DMS 273 treated with DMSO at 0.1 percent for 48 hours (cell line): ENCODE measurements around the gene TFCP2L1.
"Not testable (repeated sequence)": the region's sequence is repeated elsewhere in the genome, so short reads cannot be mapped to it uniquely, and the experiment has no call there.

Source experiments
- DNase-seq: peaks from one replicate; lab custom pipeline; 2025; lab: John Stamatoyannopoulos, UW

The TFCP2L1 gene

DNA sequence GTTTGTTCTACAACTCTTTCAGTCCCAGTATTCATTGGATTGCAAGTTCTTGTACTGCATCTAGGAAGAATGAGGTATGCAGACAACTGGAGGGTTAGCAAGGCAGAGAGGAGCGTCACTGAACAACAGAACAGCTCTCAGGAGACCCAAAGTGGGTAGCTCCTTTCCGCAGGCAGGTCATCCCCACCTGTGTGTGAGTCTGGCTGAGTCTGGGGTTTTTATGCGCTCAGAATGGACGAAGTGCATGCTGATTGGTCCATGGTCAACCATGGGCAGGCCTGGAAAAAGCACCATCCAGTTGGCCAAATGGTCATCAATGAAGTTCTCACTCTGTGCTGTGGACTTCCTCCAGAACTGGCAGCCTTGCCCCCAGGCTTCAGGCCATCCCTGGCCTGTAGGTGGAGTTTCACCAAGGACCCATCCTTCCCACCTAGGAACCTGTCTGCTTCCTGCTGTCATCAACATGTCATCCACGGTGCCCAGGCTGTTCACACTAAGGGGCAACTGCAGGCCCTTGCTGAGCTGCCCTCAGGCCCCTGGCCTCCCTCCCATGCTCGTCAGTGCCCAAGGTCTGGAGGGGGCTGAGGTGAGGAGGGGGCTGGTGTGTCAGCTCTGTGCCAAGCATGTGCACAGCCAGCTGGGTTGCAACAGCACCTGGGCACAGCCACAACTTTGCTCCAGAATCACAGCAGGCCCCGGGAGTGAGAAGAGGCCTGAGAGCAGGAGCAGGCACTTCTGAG, 11.1 kb upstream of the TFCP2L1 start:
- DNase-seq, result no peak

DNA sequence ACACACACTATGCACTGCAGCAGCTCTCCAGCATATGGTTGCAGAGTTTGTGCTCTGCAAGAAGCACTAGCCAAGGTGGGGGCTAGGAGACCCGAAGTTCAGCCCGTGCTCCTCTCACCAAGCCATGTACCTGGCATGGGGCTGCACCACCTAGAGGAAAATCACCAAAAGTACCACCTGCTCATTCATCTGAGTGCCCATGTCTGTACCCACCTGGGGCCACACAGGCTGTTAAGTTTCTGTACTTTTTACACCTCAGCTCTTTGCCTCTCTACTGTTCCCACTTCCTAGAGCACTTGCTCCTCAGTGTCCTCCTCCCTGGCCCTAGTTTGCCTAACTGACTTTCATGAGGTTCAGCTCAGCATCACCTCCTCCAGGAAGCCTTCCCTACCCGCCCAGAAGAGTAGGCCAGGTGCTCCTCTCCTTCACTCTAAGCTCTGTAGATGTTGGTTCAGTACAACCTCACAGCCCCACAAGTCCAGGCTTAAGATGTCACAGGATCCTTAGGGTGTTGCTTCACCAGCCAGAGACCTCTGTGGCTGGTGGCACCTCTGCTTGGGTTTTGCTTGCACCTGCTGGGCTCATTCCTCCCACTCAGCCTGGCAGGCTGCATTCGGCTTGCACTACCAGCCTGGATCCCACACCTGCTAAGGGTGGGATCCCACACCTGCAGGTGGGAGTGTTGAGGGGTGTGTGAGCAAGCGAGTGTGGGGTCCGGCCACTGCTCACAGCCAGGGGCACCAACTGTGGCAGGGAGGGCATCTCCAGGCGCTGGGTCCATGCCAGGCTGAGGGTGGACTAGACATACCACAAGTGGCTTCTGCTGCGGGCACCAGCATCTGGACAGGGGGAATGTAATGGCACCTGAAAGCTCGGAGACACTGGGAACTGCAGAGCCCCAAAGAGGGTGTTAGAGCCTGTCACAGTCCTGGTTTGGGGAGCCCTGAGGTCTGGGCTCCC, 10.2 kb upstream of the TFCP2L1 start:
- DNase-seq, result no peak

DNA sequence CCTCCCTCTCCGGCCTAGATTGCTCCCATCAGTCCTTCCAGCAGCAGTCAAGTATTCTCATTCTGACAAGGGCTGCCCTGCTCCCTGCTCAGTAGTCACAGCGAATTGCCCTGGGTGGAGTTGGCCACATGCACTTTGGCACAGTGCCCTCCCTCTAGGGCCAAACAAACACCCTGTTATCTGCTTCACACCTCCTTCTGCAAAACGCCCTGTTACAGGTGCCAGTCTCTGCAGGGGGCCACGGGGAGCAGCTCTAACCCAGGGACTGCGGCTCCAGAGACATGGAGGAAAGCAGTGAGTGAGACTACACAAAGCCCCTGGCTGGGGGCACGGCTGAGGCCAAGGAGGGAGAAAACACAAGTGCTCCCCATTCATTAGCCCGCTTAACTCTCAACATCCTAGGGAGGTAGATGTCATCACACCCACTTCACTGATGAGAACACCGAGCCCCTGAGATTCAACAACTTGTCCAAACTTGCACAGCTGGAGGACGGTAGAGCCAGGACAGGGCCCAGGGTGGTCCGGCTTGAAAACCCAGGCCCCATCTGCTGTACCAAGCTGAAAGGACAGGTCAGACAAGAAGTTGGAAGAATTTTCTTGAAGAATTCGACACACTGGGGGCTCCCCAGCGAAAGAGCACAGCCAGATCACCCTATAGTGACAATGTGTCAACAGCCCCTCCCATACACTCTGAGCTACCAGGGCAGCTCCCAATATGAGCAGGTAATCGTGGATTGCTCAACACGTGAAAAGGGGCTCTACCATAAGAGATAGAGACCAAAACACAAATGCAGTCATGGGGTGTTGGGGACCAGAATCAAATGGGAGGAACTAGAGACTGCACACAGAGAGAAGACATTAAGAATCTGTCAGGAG, 8.7 kb upstream of the TFCP2L1 start:
- no peak for DNase-seq

DNA sequence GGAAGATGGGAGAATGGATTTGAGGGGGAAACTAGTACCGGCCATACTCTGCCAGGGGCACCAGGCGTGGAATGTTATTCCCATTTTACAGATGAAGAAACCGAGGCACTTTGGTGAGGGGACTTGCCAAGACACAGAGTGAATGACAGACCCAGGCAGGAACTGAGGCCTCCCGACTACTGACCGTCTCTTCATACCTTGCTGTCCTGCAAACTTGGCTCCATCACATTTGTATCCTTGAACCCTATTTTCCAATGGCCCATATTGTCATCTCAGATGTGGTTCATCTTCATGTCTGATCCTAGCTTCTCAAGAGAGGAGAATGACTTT, 6.2 kb upstream of the TFCP2L1 start:
- DNase-seq, result no peak

- DNase-seq, result no peak
Observed at GRCh38 chr2:121289271-121289670, 4.3 kb upstream of the TFCP2L1 start.

DNA sequence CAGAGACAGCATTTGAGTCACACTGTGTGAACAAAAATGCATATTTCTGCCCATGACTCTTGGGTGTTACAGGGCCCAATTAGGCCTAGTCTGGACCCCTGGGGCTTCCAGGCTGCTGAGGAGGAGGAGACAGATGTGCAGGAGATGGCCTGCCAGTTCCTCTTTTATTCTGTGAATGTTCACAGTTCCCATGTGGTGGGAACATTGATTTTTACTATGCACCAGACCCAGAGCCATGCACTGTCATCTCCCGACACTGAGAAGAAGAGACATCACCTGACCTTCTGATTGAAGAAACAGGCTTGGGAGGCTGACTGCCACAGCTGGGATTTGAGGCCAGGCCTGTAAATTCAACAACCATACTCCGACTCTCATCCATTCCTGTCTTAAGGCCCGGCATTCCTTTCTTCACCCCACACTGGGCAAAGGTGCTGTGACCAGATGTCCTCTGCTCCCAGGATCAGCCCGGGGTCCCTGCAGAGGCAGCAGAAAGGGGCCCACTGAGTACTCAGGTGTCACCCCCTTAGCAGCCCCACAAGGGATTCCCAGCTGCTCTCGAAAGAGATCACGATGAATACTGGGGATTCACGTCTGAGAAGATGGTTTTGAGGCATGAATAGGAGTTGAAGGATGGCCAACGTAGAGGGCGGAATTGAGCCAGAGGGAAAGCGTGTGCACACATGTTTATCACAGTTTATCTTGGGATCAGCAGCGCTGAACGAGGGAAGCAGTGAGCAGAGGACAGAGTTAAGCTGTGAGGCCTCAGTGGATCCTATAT, 3.6 kb upstream of the TFCP2L1 start:
- DNase-seq, result no peak

DNA sequence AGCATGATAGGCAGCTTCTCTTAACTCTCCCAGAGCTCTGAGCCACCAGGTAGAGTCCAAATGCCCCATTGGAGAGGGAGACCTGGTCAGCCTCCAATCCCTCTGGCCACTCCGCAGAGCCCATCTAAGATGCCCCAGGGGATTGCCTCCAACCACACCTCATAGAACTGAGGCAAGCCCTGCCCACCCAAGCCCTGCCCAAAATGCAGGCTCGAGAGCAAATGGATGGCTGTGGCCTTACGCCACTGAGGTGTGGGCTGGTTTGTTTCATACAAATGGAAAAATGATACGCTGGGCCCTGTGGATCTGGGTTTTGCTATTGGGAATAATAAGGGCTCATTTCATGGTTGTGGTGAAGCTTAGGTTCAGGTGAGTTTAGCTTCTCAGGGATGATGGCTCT, 3.0 kb upstream of the TFCP2L1 start:
- DNase-seq, result no peak

- no peak for DNase-seq
Observed at GRCh38 chr2:121287146-121287798, 2.3 kb upstream of the TFCP2L1 start.

DNA sequence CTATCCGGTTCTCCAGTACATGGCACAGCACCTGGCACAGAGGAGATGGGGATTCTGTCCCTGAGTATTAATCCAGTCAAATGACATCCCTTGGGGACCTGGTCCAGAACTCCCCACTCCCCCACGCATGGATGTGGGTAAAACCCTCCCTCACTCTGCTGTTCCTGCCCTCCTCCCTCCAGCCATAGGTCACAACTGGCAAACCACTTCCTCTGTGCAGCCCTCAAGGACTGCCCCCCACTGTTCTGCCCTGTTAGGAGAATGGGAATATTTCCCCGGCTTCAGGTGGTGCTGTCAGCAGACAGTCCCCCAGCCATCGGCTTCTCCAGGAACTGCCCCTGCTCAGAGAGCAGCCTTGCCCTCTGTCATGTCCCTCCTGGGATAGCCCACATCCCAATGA, 1.5 kb upstream of the TFCP2L1 start:
- no peak for DNase-seq

GRCh38 chr2:121285926-121286325, 924 bp upstream of the TFCP2L1 start:
- DNase-seq, result no peak

GRCh38 chr2:121283670-121284462, 1.1 kb downstream of the TFCP2L1 start:
- DNase-seq, result no peak

DNA sequence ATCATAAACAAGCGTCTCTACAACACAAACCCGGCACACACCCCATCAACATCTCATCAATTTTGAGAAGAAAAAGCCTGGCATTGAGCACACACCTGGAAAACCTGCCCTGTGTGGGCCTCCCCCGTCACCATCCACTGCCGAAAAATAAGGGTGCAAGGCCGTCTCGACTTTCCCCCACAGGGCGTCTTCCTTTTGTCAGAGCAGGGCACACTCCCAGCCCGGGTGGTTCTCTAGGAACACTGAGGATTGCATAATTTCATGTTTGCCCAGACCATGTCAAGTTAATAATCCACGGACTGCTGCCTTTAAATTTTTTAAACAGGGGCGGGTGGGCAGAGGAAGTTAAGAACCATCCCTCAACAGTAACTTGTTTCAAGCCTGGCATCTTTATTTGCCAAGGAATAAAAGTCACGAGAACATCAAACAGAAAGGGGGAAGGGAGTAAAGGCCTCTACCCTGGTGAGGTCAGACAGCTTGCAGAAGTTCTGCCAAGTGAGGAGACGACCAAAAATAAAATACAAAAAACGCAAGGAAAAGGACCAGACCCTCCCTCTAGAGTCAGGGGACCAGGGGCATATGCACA, 2.1 kb downstream of the TFCP2L1 start:
- no peak for DNase-seq

- DNase-seq, result no peak
Observed at GRCh38 chr2:121281694-121282093, 3.3 kb downstream of the TFCP2L1 start.

- DNase-seq, result no peak
Observed at GRCh38 chr2:121281107-121281506, 3.9 kb downstream of the TFCP2L1 start.

DNA sequence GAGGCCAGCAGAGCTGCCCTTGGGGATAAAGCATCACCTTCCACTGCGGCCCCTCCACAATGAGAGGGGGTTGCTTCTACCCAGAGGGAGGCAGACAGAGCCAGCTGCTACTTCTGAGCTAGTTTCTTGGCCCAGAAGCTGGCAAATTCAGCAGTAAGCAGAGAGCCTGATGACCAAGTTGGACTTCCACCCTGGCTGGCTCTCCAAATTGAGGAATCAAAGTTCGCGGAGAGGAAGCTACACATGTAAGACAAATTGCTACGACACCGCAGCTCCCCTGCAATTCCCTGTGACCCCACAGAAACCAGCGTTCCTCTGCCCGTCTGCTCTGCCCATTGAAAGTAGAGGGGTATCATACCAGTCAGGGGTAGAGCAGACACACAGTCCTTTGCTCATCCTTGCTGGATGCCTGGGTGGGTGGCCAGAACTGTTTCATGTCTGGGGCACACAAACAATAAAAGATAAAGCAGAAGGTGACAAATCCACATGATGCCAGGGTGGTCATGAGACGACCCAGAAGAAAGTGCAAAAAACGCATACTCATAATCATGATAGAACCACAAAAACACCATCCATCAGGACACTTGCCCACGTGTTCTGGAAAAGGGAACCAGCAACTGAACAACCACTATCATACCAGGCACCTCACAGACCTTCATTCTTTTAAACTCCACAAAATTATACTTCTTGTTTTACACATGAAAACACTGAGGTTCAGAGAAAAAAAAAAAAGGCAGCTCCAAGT, 5.4 kb downstream of the TFCP2L1 start:
- no peak for DNase-seq

DNA sequence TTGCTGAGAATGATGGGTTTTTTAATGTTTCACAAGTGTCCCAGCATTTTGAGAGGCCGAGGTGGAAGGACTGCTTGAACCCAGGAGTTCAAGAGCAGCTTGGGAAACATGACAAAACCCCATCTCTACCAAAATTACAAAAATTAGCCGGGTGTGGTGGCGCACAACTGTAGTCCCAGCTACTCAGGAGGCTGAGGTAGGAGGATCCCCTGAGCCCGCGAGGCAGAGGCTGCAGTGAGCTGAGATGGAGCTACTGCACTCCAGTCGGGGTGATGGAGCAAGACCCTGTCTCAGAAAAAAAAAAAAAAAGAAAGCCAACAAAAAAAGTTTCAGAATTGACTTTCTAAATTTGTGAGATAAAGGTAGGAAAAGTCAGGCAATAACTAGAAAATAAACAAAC, 8.7 kb downstream of the TFCP2L1 start:
- DNase-seq, result no peak

GRCh38 chr2:121273116-121273515, 11.9 kb downstream of the TFCP2L1 start:
- DNase-seq, result no peak

GRCh38 chr2:121272596-121272995, 12.4 kb downstream of the TFCP2L1 start:
- no peak for DNase-seq

DNA sequence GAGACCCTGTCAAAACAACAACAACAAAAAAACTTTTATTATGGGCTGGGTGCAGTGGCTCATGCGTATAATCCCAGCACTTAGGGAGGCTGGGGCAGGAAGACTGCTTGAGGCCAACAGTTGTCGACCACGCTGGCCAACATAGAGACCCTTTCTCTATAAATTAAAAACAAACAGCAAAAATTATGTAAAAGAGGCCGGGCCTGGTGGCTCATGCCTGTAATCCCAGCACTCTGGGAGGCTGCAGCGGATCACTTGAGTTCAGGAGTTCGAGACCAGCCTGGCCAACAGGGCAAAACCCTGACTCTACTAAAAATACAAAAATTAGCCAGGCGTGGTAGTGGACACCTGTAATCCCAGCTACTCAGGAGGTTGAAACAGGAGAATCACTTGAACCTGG, 15.6 kb downstream of the TFCP2L1 start:
- not testable (repeated sequence) for DNase-seq
